ENCODE results near the gene GLYR1.

DNA sequence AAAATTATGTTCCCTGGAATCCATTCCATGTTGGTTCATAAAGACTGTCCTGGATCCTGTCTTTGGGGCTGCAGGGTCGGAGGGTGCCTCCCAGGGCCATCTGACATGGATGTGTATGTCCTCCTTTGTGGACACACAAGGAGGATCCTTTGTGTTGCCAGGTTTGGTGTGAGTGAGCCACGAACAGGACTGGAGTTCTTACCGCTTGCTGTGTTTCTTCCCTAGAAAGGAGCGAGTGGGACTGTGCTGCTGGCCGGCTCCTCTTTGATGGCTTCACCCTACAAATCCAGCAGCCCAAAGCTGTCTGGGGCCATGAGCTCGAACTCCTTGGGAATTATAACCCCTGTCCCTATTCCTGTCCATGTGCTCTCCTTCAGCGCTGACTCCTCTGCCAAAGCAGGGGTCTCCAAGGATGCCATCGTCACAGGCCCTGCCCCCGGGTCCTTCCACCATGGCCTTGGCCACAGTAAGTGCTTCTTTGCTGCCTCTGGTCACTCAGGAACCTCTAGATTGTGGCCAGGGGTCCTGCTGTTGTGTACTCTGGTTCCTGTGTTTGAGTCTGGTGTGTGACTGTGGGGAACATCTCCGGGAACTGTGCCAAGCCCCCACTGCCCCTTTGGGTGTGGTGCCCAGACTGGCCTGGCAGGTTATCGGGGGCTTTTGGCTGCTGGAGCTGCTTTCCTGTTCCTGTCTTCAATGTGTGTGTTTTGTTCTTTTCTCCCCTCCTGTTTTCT lies 29.7 kb upstream of the GLYR1 start:
- no peak for TF ChIP-seq TAF1 (IDR thresholded peaks at IDR 0.05; ENCODE audit: low read depth)
- TF ChIP-seq, protein P1, sequence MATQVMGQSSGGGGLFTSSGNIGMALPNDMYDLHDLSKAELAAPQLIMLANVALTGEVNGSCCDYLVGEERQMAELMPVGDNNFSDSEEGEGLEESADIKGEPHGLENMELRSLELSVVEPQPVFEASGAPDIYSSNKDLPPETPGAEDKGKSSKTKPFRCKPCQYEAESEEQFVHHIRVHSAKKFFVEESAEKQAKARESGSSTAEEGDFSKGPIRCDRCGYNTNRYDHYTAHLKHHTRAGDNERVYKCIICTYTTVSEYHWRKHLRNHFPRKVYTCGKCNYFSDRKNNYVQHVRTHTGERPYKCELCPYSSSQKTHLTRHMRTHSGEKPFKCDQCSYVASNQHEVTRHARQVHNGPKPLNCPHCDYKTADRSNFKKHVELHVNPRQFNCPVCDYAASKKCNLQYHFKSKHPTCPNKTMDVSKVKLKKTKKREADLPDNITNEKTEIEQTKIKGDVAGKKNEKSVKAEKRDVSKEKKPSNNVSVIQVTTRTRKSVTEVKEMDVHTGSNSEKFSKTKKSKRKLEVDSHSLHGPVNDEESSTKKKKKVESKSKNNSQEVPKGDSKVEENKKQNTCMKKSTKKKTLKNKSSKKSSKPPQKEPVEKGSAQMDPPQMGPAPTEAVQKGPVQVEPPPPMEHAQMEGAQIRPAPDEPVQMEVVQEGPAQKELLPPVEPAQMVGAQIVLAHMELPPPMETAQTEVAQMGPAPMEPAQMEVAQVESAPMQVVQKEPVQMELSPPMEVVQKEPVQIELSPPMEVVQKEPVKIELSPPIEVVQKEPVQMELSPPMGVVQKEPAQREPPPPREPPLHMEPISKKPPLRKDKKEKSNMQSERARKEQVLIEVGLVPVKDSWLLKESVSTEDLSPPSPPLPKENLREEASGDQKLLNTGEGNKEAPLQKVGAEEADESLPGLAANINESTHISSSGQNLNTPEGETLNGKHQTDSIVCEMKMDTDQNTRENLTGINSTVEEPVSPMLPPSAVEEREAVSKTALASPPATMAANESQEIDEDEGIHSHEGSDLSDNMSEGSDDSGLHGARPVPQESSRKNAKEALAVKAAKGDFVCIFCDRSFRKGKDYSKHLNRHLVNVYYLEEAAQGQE (IDR thresholded peaks at IDR 0.05; ENCODE audit: low read depth) = no peak
- TF ChIP-seq EP300 (IDR thresholded peaks at IDR 0.05; ENCODE audit: borderline replicate concordance) = no peak
- TF ChIP-seq, protein P2, sequence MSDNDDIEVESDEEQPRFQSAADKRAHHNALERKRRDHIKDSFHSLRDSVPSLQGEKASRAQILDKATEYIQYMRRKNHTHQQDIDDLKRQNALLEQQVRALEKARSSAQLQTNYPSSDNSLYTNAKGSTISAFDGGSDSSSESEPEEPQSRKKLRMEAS (IDR thresholded peaks at IDR 0.05) = no peak
- TF ChIP-seq NFIC (IDR thresholded peaks at IDR 0.05) = peak; percentile 59
- no peak for TF ChIP-seq YY1 (IDR thresholded peaks at IDR 0.05; ENCODE audit: low read depth)
- TF ChIP-seq FOXM1 (IDR thresholded peaks at IDR 0.05; ENCODE audit: borderline replicate concordance, low read depth) = no peak
- TF ChIP-seq ZBTB7A (IDR thresholded peaks at IDR 0.05; ENCODE audit: low read depth) = no peak
- TF ChIP-seq RAD21 (IDR thresholded peaks at IDR 0.05; ENCODE audit: low read depth) = no peak
- no peak for TF ChIP-seq TEAD4 (IDR thresholded peaks at IDR 0.05)
- TF ChIP-seq, protein P3, sequence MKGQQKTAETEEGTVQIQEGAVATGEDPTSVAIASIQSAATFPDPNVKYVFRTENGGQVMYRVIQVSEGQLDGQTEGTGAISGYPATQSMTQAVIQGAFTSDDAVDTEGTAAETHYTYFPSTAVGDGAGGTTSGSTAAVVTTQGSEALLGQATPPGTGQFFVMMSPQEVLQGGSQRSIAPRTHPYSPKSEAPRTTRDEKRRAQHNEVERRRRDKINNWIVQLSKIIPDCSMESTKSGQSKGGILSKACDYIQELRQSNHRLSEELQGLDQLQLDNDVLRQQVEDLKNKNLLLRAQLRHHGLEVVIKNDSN (IDR thresholded peaks at IDR 0.05) = no peak
- TF ChIP-seq TCF12 (IDR thresholded peaks at IDR 0.05; ENCODE audit: low read depth) = no peak
- no peak for TF ChIP-seq EGR1 (IDR thresholded peaks at IDR 0.05)

Measured in Ishikawa (cell line).